Measurements from ENCODE around the gene RASSF8.
A peak's percentile ranks its signal among the peaks of the same experiment; 100 is the strongest.

RASSF8 gene

GRCh38 chr12:26112232-26112631, 153.8 kb downstream of the RASSF8 start:
- DNase-seq: no peak

GRCh38 chr12:26112703-26113147, 154.2 kb downstream of the RASSF8 start:
- no peak for DNase-seq

- peak; percentile 41 for DNase-seq
These were observed 154.7 kb downstream of the RASSF8 start for GRCh38 chr12:26113181-26113654.

- peak; percentile 93 for DNase-seq
These were observed 155.6 kb downstream of the RASSF8 start for GRCh38 chr12:26113853-26114719.

GRCh38 chr12:26114720-26115401, 156.4 kb downstream of the RASSF8 start:
- DNase-seq: peak; percentile 58

GRCh38 chr12:26116829-26117715, 158.6 kb downstream of the RASSF8 start:
- peak; percentile 23 for DNase-seq

GRCh38 chr12:26118308-26118707, 159.8 kb downstream of the RASSF8 start:
- DNase-seq: peak; percentile 35

- peak; percentile 85 for DNase-seq
These were observed 161.0 kb downstream of the RASSF8 start for GRCh38 chr12:26119391-26119989.

GRCh38 chr12:26120561-26121274, 162.2 kb downstream of the RASSF8 start:
- peak; percentile 83 for DNase-seq

GRCh38 chr12:26121323-26122060, 163.0 kb downstream of the RASSF8 start:
- peak; percentile 46 for DNase-seq

- no peak for DNase-seq
These were observed 163.7 kb downstream of the RASSF8 start for GRCh38 chr12:26122061-26122680.

- peak; percentile 89 for DNase-seq
These were observed 164.4 kb downstream of the RASSF8 start for GRCh38 chr12:26122681-26123481.

GRCh38 chr12:26123482-26123980, 165.0 kb downstream of the RASSF8 start:
- DNase-seq: peak; percentile 69

GRCh38 chr12:26124446-26125399, 166.2 kb downstream of the RASSF8 start, which contains the start of gene BHLHE41:
Gene BHLHE41, minus strand, starts transcription at chr12:26125037. Its CDS starts 258 bp downstream, at chr12:26124779.
- peak; percentile 92 for DNase-seq

GRCh38 chr12:26125400-26126339, 167.2 kb downstream of the RASSF8 start:
- DNase-seq: peak; percentile 87

Data from midbrain (tissue), 1 donor.